Liver (tissue), 9 donors: ENCODE measurements around the gene GLI3. TPM values are rescaled to one million over a fixed set of nuclear protein-coding genes. Genes with fewer than 3 reads are reported as not detected.

Experiments
- DNase-seq: peaks from one replicate; pipeline ENCODE4 v3.0.0-alpha.2; 2017; ENCODE audit warnings: low spot score
- H3K27ac ChIP-seq, 2 donors: one replicate each; pipeline ENCODE4 v1.7.0; 2013; ENCODE audit warnings: inconsistent platforms in 2 of 2, low read length in 2 of 2, control low read depth in 1 of 2, low read depth in 1 of 2, mild to moderate bottlenecking in 1 of 2
- H3K27me3 ChIP-seq, 4 donors: one replicate each; pipeline versions ENCODE4 v1.6.1 to v1.7.0; 2013; ENCODE audit warnings: low read length in 3 of 4, inconsistent platforms in 1 of 4, mild to moderate bottlenecking in 1 of 4, moderate library complexity in 1 of 4; ENCODE audit not compliant: control insufficient read depth in 4 of 4, insufficient read depth in 4 of 4
- H3K36me3 ChIP-seq, 4 donors: one replicate each; pipeline versions ENCODE4 v1.6.1 to v1.7.0; 2013; ENCODE audit warnings: low read length in 3 of 4, mild to moderate bottlenecking in 3 of 4, low read depth in 1 of 4, moderate library complexity in 1 of 4; ENCODE audit not compliant: control insufficient read depth in 4 of 4, insufficient read depth in 3 of 4
- H3K4me1 ChIP-seq, 4 donors: one replicate each; pipeline versions ENCODE4 v1.6.1 to v1.7.0; 2013; ENCODE audit warnings: low read length in 3 of 4, mild to moderate bottlenecking in 3 of 4, moderate library complexity in 1 of 4; ENCODE audit not compliant: control insufficient read depth in 4 of 4, insufficient read depth in 4 of 4
- H3K4me3 ChIP-seq, 3 donors: one replicate each; pipeline versions ENCODE4 v1.6.1 to v1.7.0; 2013; ENCODE audit warnings: low read length in 3 of 3, control low read depth in 1 of 3, low read depth in 1 of 3, mild to moderate bottlenecking in 1 of 3
- H3K9ac ChIP-seq, 2 donors: one replicate each; pipeline ENCODE4 v1.7.0; 2013; ENCODE audit warnings: low read length in 2 of 2, mild to moderate bottlenecking in 2 of 2, moderate library complexity in 2 of 2, control low read depth in 1 of 2, low read depth in 1 of 2
- H3K9me3 ChIP-seq, 4 donors: one replicate each; pipeline versions ENCODE4 v1.6.1 to v1.7.0; 2013; ENCODE audit warnings: low read length in 3 of 4; ENCODE audit not compliant: control insufficient read depth in 4 of 4
- EGR1 ChIP-seq, 2 donors: IDR thresholded peaks; 2 replicates each; pipeline ENCODE4 v1.6.1; 2016 to 2018; ENCODE audit warnings: antibody characterized with exemption in 2 of 2, low read depth in 2 of 2
- FOXA1 ChIP-seq: IDR thresholded peaks from 2 replicates; pipeline ENCODE4 v1.6.1; 2016; ENCODE audit warnings: antibody characterized with exemption
- FOXA2 ChIP-seq: IDR thresholded peaks from 2 replicates; pipeline ENCODE4 v1.6.1; 2016; ENCODE audit warnings: antibody characterized with exemption
- GABPA ChIP-seq, 2 donors: IDR thresholded peaks in 1 of 2; conservative IDR thresholded peaks in 1 of 2; 2 replicates each; pipeline ENCODE4 v1.6.1; 2016; ENCODE audit warnings: antibody characterized with exemption in 2 of 2, mild to moderate bottlenecking in 1 of 2, moderate library complexity in 1 of 2
- JUND ChIP-seq, 2 donors: IDR thresholded peaks; 2 replicates each; pipeline ENCODE4 v1.6.1; 2016; ENCODE audit warnings: antibody characterized with exemption in 2 of 2
- MAX ChIP-seq: IDR thresholded peaks from 2 replicates; pipeline ENCODE4 v1.6.1; 2016; ENCODE audit warnings: antibody characterized with exemption
- NR2F2 ChIP-seq: IDR thresholded peaks from 2 replicates; pipeline ENCODE4 v1.6.1; 2016; ENCODE audit warnings: antibody characterized with exemption
- RAD21 ChIP-seq, 2 donors: IDR thresholded peaks; 2 replicates each; pipeline ENCODE4 v1.6.1; 2016; ENCODE audit warnings: antibody characterized with exemption in 2 of 2, mild to moderate bottlenecking in 2 of 2
- REST ChIP-seq: IDR thresholded peaks from 2 replicates; pipeline ENCODE4 v1.6.1; 2016; ENCODE audit warnings: antibody characterized with exemption, mild to moderate bottlenecking
- RXRA ChIP-seq, 2 donors: IDR thresholded peaks; 2 replicates each; pipeline ENCODE4 v1.6.1; 2017 to 2018; ENCODE audit warnings: antibody characterized with exemption in 2 of 2, mild to moderate bottlenecking in 1 of 2
- ZBTB33 ChIP-seq: IDR thresholded peaks from 2 replicates; pipeline ENCODE4 v1.6.1; 2016; ENCODE audit warnings: antibody characterized with exemption
- WGBS: extraction: QIAGEN DNeasy Blood & Tissue Kit; methylation state at CpG from one replicate; pipeline ENCODE4 v1.1.7; 2013; 5-methylcytosine and 5-hydroxymethylcytosine counted together
- polyA plus RNA-seq, 2 donors: library from polyadenylated mRNA; stranded (reverse) in 1 of 2; unstranded in 1 of 2; fragments of 200-250 nt in 1 of 2; fragments of >200 nt in 1 of 2; fragmentation: Nextera tagmentation in 1 of 2; extraction: Ambion mirVana in 1 of 2; gene quantifications; one replicate each; pipeline versions ENCODE4 v1.2.1 to v1.2.3, GENCODE V29; 2013 to 2015
- total RNA-seq, 2 donors: library from RNA; depleted of rRNA; stranded (reverse); fragments of >200 nt; gene quantifications; one replicate each; pipeline ENCODE4 v1.2.3, GENCODE V29; 2014
- donor health status: healthy.
- donor health status: healthy.
- donor health status: healthy.
- donor health status: healthy.
- donor health status: healthy.

The GLI3 gene
- total and polyA plus RNA-seq, 4 donors = 0.09 to 0.42 (median 0.26) TPM

GRCh38 chr7:42236266-42236975 is 588 bp downstream of the GLI3 start:
- Histone ChIP-seq H3K27ac (peak overlapping the region; percentile 9 to 14), H3K4me3 (peak overlapping the region; percentile 16 to 86 (median 66)), H3K4me1 (peaks cover 10 to 21% (median 15%) of the 10 kb centered on the region in 4 donors), H3K9me3 (no peaks in the 10 kb centered on the region), H3K27me3 (peaks cover 0 to 21% (median 2%) of the 10 kb centered on the region in 4 donors), H3K9ac (no peak overlapping the region), H3K36me3 (no peaks in the 10 kb centered on the region)
- no peak for DNase-seq
- WGBS = 1% methylated on average over 76 of the region's 76 CpGs
- TF ChIP-seq FOXA2 (no peak), RXRA (IDR thresholded peaks at IDR 0.05) (no peak), NR2F2 (no peak), REST (no peak), JUND (IDR thresholded peaks at IDR 0.05) (no peak), EGR1 (IDR thresholded peaks at IDR 0.05; ENCODE audit: low read depth in 2 of 2) (no peak), RAD21 (IDR thresholded peaks at IDR 0.05) (no peak), GABPA (IDR thresholded peaks at IDR 0.05 in 1 of 2, conservative IDR thresholded peaks at IDR 0.05 in 1 of 2) (no peak), MAX (no peak), ZBTB33 (no peak)

GRCh38 chr7:42235741-42236161 is 1.3 kb downstream of the GLI3 start:
- H3K27ac ChIP-seq = no peak overlapping the region
- WGBS = 5% methylated on average over 15 of the region's 15 CpGs
- peaks cover 10 to 21% (median 15%) of the 10 kb centered on the region in 4 donors for H3K4me1 ChIP-seq

More at GRCh38 chr7:42235741-42236161, 1.3 kb downstream of the GLI3 start:
- TF ChIP-seq FOXA1 (no peak), REST (no peak)
- peaks cover 0 to 25% (median 2%) of the 10 kb centered on the region in 4 donors for H3K27me3 ChIP-seq
- H3K4me3 ChIP-seq = peak overlapping the region; percentile 16 to 86 (median 66)
- no peaks in the 10 kb centered on the region for H3K36me3 ChIP-seq
- H3K9me3 ChIP-seq = no peaks in the 10 kb centered on the region
- no peak overlapping the region for H3K9ac ChIP-seq
- no peak for DNase-seq
